HCT116 (cell line): ENCODE data around the gene TCERG1L. TPM values are rescaled to one million over a fixed set of nuclear protein-coding genes. Genes with fewer than 3 reads are reported as not detected.

Source experiments
- ATAC-seq: fragments of 200-7000 bp; cut with Tn5 transposase; 2 replicates; pipeline ENCODE4 v1.9.1; 2020; ENCODE audit warnings: mild to moderate bottlenecking, moderate library complexity
- BruUV-seq: library from RNA; stranded (reverse); fragments of 400-500 nt; replicated peaks from 2 replicates; lab custom pipeline; 2021; lab: Mats Ljungman, UMichigan
- CTCF ChIA-PET: fragments of 300-600 bp; sonication (Branson Sonifier 250); formaldehyde crosslinking; loops from one replicate; lab custom pipeline; 2021; ENCODE audit warnings: antibody characterized with exemption; lab: Charles Lee
- POLR2A ChIA-PET: fragments of 300-600, 350-600 bp; sonication (Branson Sonifier 250); formaldehyde crosslinking; loops from one replicate; lab custom pipeline; 2021; ENCODE audit warnings: antibody characterized with exemption; lab: Charles Lee
- RAD21 ChIA-PET, 2 experiments: fragments of 300-600 bp; sonication (Branson Sonifier 250); formaldehyde crosslinking; loops; one replicate each; lab custom pipeline; 2023; ENCODE audit warnings: low total read pairs in 2 of 2; ENCODE audit not compliant: uncharacterized antibody in 2 of 2, unreplicated experiment in 2 of 2, low non-redundant PET in 1 of 2; lab: Charles Lee
- DNase-seq: peaks from one replicate; pipeline ENCODE4 v3.0.0-alpha.2; 2010; ENCODE audit warnings: low read depth, low spot score
- H2AFZ ChIP-seq: fragments of 200-600 bp; shearing (Covaris generic), sonication (generic); 2 replicates; pipeline ENCODE4 v1.6.1; 2017; ENCODE audit warnings: low read depth, mixed run types, mixed read lengths, antibody characterized with exemption, low read length; ENCODE audit not compliant: poor library complexity, severe bottlenecking
- H3K27ac ChIP-seq: 2 replicates; pipeline ENCODE4 v1.5.1; 2012; ENCODE audit warnings: low read depth, low read length
- H3K27me3 ChIP-seq: fragments of 200-600 bp; sonication (generic); 2 replicates; pipeline ENCODE4 v1.6.1; 2016; ENCODE audit warnings: mixed run types, low read length, mixed read lengths; ENCODE audit not compliant: insufficient read depth
- H3K36me3 ChIP-seq, 2 experiments: fragments of 200-500 bp in 1 of 2; fragments of 200-600 bp in 1 of 2; sonication (Bioruptor generic) in 1 of 2; sonication (generic) in 1 of 2; 2 replicates each; pipeline versions ENCODE4 v1.5.1 to v1.6.1; 2014 to 2016; ENCODE audit warnings: low read length in 2 of 2, inconsistent platforms in 1 of 2, mixed read lengths in 1 of 2, mixed run types in 1 of 2; ENCODE audit not compliant: insufficient read depth in 2 of 2, control insufficient read depth in 1 of 2
- H3K4me1 ChIP-seq, 2 experiments: fragments of 200-600 bp in 1 of 2; sonication (generic) in 1 of 2; 2 replicates each; pipeline versions ENCODE4 v1.5.1 to v1.6.1; 2012 to 2017; ENCODE audit warnings: low read length in 2 of 2, inconsistent platforms in 1 of 2, mild to moderate bottlenecking in 1 of 2, mixed read lengths in 1 of 2, mixed run types in 1 of 2, moderate library complexity in 1 of 2; ENCODE audit not compliant: insufficient read depth in 2 of 2, control insufficient read depth in 1 of 2
- H3K4me2 ChIP-seq: fragments of 200-600 bp; sonication (generic); 2 replicates; pipeline ENCODE4 v1.6.1; 2017; ENCODE audit warnings: mixed run types, low read length, mixed read lengths
- H3K4me3 ChIP-seq, 2 experiments: fragments of 200-600 bp in 1 of 2; sonication (generic) in 1 of 2; replicated peaks in 1 of 2; 2 replicates each; pipeline ENCODE4 v1.5.1; 2011 to 2016; ENCODE audit warnings: low read length in 2 of 2, control low read depth in 1 of 2, low read depth in 1 of 2, mild to moderate bottlenecking in 1 of 2, mixed read lengths in 1 of 2, mixed run types in 1 of 2
- H3K79me2 ChIP-seq: fragments of 200-600 bp; sonication (generic); 2 replicates; pipeline ENCODE4 v1.6.1; 2017; ENCODE audit warnings: mild to moderate bottlenecking, mixed run types, low read length, moderate library complexity, mixed read lengths; ENCODE audit not compliant: insufficient read depth
- H3K9ac ChIP-seq: fragments of 200-600 bp; sonication (generic); 2 replicates; pipeline ENCODE4 v1.6.1; 2016; ENCODE audit warnings: low read length, mixed read lengths
- H3K9me2 ChIP-seq: fragments of 200-600 bp; sonication (generic), shearing (Covaris generic); 2 replicates; pipeline ENCODE4 v1.6.1; 2017; ENCODE audit warnings: mixed run types, mild to moderate bottlenecking, moderate library complexity; ENCODE audit not compliant: insufficient read depth
- H3K9me3 ChIP-seq, 2 experiments: fragments of 200-500 bp in 1 of 2; fragments of 200-600 bp in 1 of 2; sonication (Bioruptor generic) in 1 of 2; sonication (generic) in 1 of 2; 2 replicates each; pipeline ENCODE4 v1.6.1; 2014 to 2017; ENCODE audit warnings: low read length in 2 of 2, mixed read lengths in 2 of 2, inconsistent platforms in 1 of 2, low read depth in 1 of 2, mild to moderate bottlenecking in 1 of 2, mixed run types in 1 of 2, moderate library complexity in 1 of 2; ENCODE audit not compliant: control insufficient read depth in 1 of 2, insufficient read depth in 1 of 2
- H4K20me1 ChIP-seq: fragments of 200-600 bp; sonication (generic), shearing (Covaris generic); 2 replicates; pipeline ENCODE4 v1.6.1; 2017; ENCODE audit warnings: mixed run types, mild to moderate bottlenecking, moderate library complexity; ENCODE audit not compliant: insufficient read depth
- CBX3 ChIP-seq: IDR thresholded peaks from 2 replicates; pipeline ENCODE4 v1.6.1; 2012; ENCODE audit warnings: low read depth
- CEBPB ChIP-seq: IDR thresholded peaks from 2 replicates; pipeline ENCODE4 v1.6.1; 2012; ENCODE audit warnings: low read depth
- EGR1 ChIP-seq: IDR thresholded peaks from 2 replicates; pipeline ENCODE4 v1.6.1; 2012; ENCODE audit warnings: low read depth
- ELF1 ChIP-seq: IDR thresholded peaks from 2 replicates; pipeline ENCODE4 v1.6.1; 2012; ENCODE audit warnings: low read depth, borderline replicate concordance
- EZH2 ChIP-seq: fragments of 200-600 bp; sonication (generic); IDR thresholded peaks from 2 replicates; pipeline ENCODE4 v1.6.1; 2017; ENCODE audit warnings: antibody characterized with exemption, mixed run types
- EZH2phosphoT487 ChIP-seq: fragments of 200-600 bp; IDR thresholded peaks from 2 replicates; pipeline ENCODE4 v1.6.1; 2018; ENCODE audit warnings: antibody characterized with exemption, borderline replicate concordance
- FOSL1 ChIP-seq: IDR thresholded peaks from 2 replicates; pipeline ENCODE4 v1.6.1; 2012; ENCODE audit warnings: low read depth
- JUND ChIP-seq: IDR thresholded peaks from 2 replicates; pipeline ENCODE4 v1.6.1; 2012
- POLR2A ChIP-seq: IDR thresholded peaks from 2 replicates; pipeline ENCODE4 v1.7.0; 2011; ENCODE audit warnings: borderline replicate concordance; ENCODE audit not compliant: insufficient read depth, insufficient read length; ENCODE audit errors: extremely low read depth
- RAD21 ChIP-seq: IDR thresholded peaks from 2 replicates; pipeline ENCODE4 v1.6.1; 2012; ENCODE audit warnings: low read depth, mild to moderate bottlenecking
- SIN3A ChIP-seq: IDR thresholded peaks from 2 replicates; pipeline ENCODE4 v1.6.1; 2012; ENCODE audit warnings: low read depth
- TCF7L2 ChIP-seq: IDR thresholded peaks from 2 replicates; pipeline ENCODE4 v1.7.0; 2011; ENCODE audit warnings: borderline replicate concordance, inconsistent platforms; ENCODE audit not compliant: insufficient read depth, insufficient read length; ENCODE audit errors: extremely low read depth
- intact Hi-C: fragments of 100-400 bp; cut with micrococcal nuclease; formaldehyde crosslinking; loops from 2 replicates; pipeline ENCODE4 v1.10.0; 2022
- total RNA-seq: library from RNA; stranded (reverse); gene quantifications from one replicate; pipeline ENCODE4 v1.2.1, GENCODE V29; 2021; ENCODE audit not compliant: unreplicated experiment
- TF ChIP-seq, protein P1 (sequence below): IDR thresholded peaks from 2 replicates; pipeline ENCODE4 v1.6.1; 2011; ENCODE audit warnings: mild to moderate bottlenecking, low read length, moderate library complexity; ENCODE audit not compliant: insufficient replicate concordance; ENCODE audit errors: extremely low read depth

The TCERG1L gene
- total RNA-seq, 1 experiment from 2014 or later: not detected

DNA sequence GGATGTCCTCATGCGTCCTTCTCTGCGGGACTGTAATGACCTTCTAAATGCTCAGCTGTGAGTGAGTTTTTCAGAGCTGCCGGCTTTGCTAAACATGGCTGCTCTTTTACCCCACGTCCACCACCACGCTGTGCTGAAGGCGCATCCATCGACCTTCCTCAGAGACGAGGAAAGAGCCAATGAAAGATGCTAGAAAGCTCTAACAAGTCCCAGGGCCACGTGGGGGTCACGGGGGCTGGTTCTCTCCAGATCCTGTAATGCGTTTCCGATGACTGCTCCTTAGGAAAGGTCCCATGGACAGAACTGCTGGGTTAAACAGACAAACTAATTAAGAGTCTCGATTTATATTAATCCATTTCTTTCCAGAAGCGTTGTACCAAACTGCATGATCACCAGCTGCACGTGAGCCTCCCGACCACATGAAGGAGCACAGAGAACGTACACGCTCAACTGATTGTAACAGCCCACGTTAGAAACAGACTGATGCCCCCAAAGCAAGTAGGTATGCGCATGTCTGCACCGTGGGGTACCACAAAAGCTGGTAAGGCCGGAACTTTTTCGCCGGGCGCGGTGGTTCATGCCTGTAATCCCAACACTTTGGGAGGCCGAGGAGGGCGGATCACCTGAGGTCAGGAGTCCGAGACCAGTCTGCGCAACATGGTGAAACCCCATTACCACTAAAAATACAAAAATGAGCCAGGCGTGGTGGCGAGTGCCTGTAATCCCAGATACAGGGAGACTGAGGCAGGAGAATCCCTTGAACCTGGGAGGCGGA is 109.6 kb downstream of the TCERG1L start (continued):
- TF ChIP-seq, protein P1, sequence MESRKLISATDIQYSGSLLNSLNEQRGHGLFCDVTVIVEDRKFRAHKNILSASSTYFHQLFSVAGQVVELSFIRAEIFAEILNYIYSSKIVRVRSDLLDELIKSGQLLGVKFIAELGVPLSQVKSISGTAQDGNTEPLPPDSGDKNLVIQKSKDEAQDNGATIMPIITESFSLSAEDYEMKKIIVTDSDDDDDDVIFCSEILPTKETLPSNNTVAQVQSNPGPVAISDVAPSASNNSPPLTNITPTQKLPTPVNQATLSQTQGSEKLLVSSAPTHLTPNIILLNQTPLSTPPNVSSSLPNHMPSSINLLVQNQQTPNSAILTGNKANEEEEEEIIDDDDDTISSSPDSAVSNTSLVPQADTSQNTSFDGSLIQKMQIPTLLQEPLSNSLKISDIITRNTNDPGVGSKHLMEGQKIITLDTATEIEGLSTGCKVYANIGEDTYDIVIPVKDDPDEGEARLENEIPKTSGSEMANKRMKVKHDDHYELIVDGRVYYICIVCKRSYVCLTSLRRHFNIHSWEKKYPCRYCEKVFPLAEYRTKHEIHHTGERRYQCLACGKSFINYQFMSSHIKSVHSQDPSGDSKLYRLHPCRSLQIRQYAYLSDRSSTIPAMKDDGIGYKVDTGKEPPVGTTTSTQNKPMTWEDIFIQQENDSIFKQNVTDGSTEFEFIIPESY: no peak
- TF ChIP-seq CBX3: no peak
- TF ChIP-seq EZH2phosphoT487: no peak
- TF ChIP-seq SIN3A: no peak
- no peak for TF ChIP-seq EZH2

DNA sequence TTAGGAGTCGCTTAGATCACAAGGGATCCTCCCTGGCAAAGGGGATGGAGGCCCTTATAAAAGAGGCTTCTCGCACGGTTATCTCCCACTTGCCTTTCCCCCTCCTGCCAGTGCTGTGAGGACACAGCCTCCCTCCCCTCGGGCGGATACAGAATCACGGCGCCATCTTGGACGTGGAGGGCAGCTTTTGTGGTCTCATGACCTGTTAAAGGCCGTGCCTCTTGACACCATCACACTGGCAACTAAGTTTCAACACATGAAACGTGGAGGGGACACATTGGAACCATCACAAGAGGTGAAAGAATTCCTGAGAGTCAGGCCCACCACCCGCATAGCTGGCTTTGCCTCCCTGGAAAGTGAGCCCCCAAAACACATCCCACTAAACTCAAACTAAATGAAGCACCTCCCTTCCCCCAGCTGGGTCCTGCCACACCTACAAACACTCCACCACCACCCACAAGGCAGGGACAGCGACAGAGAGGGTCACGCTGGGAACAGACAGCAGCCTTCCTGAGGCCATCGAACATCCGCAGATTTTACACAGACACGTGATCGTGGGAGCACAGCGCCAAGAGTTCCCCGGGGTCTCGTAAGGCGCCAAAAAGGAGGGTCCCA is 110.6 kb downstream of the TCERG1L start:
- no peak for ATAC-seq
- Histone ChIP-seq H4K20me1 (no peaks in the 10 kb centered on the region), H3K4me2 (no peak overlapping the region), H3K27me3 (no peaks in the 10 kb centered on the region), H3K9me3 (no peaks in the 10 kb centered on the region), H3K4me3 (no peak overlapping the region), H3K4me1 (no peaks in the 10 kb centered on the region), H3K9me2 (no peaks in the 10 kb centered on the region), H3K79me2 (no peaks in the 10 kb centered on the region), H2AFZ (no peak overlapping the region), H3K27ac (no peak overlapping the region), H3K36me3 (no peaks in the 10 kb centered on the region), H3K9ac (no peak overlapping the region)
- BruUV-seq: no TSS peak
- ChIA-PET POLR2A (no interaction called here), CTCF (no interaction called here), RAD21 (no interaction called here)
- DNase-seq: no peak
- TF ChIP-seq TCF7L2: no peak
- TF ChIP-seq FOSL1: no peak
- no peak for TF ChIP-seq POLR2A
- TF ChIP-seq EGR1: no peak
- TF ChIP-seq JUND: no peak
- no peak for TF ChIP-seq CEBPB
- no peak for TF ChIP-seq ELF1
- no peak for TF ChIP-seq RAD21
- intact Hi-C loops: no loop called here
